Calu3 (cell line): ENCODE measurements around the gene PDCD2. TPM values are rescaled to one million over a fixed set of nuclear protein-coding genes. Genes with fewer than 3 reads are reported as not detected.

Experiments
- BruUV-seq: library from RNA; stranded (reverse); fragments of 400-500 nt; replicated peaks from 2 replicates; lab custom pipeline; 2021; lab: Mats Ljungman, UMichigan
- CTCF ChIA-PET: fragments of 300-600 bp; sonication (Branson Sonifier 250); formaldehyde crosslinking; loops from one replicate; lab custom pipeline; 2022; ENCODE audit warnings: antibody characterized with exemption; lab: Charles Lee
- DNase-seq: peaks from one replicate; pipeline ENCODE4 v3.0.0; 2022
- H3K27ac Mint-ChIP-seq: one replicate; pipeline ENCODE4 v1.8.0; 2022; ENCODE audit warnings: mixed read lengths; ENCODE audit not compliant: unreplicated experiment
- H3K27me3 Mint-ChIP-seq: one replicate; pipeline ENCODE4 v1.8.0; 2022; ENCODE audit warnings: mixed read lengths; ENCODE audit not compliant: unreplicated experiment
- H3K36me3 Mint-ChIP-seq: one replicate; pipeline ENCODE4 v1.8.0; 2022; ENCODE audit warnings: mild to moderate bottlenecking, moderate library complexity, mixed read lengths; ENCODE audit not compliant: insufficient read depth, unreplicated experiment
- H3K4me1 Mint-ChIP-seq: one replicate; pipeline ENCODE4 v1.8.0; 2022; ENCODE audit warnings: mild to moderate bottlenecking, low read depth, mixed read lengths; ENCODE audit not compliant: unreplicated experiment
- H3K4me3 Mint-ChIP-seq: one replicate; pipeline ENCODE4 v1.8.0; 2022; ENCODE audit warnings: mild to moderate bottlenecking, low read depth, moderate library complexity, mixed read lengths; ENCODE audit not compliant: unreplicated experiment
- H3K9me3 Mint-ChIP-seq: one replicate; pipeline ENCODE4 v1.8.0; 2022; ENCODE audit warnings: low read depth, mixed read lengths; ENCODE audit not compliant: unreplicated experiment
- CTCF ChIP-seq: fragments of 200-600 bp; IDR thresholded peaks from one replicate; pipeline ENCODE4 v1.8.0; 2022; ENCODE audit warnings: antibody characterized with exemption; ENCODE audit not compliant: unreplicated experiment
- intact Hi-C: fragments of 100-400 bp; cut with micrococcal nuclease; formaldehyde crosslinking; loops from one replicate; pipeline ENCODE4 v1.10.0; 2022; ENCODE audit not compliant: unreplicated experiment
- total RNA-seq: library from RNA; stranded (reverse); gene quantifications from 2 replicates; pipeline ENCODE4 v1.2.3, GENCODE V29; 2022

Gene PDCD2
- total RNA-seq, 1 experiment from 2014 or later, result 36.6 TPM

GRCh38 chr6:170542031-170542719 is 42.3 kb downstream of the PDCD2 start:
- H3K4me1 Mint-ChIP-seq, result no peaks in the 10 kb centered on the region
- CTCF ChIA-PET, result no interaction called here
- H3K9me3 Mint-ChIP-seq, result no peaks in the 10 kb centered on the region
- DNase-seq, result no peak
- H3K4me3 Mint-ChIP-seq, result no peak overlapping the region
- intact Hi-C loops, result no loop called here
- no TSS peak for BruUV-seq
- peaks cover 38% of the 10 kb centered on the region for H3K36me3 Mint-ChIP-seq
- H3K27me3 Mint-ChIP-seq, result no peaks in the 10 kb centered on the region
- no peak for TF ChIP-seq CTCF
- no peak overlapping the region for H3K27ac Mint-ChIP-seq

GRCh38 chr6:170537329-170537728 is 47.1 kb downstream of the PDCD2 start:
- Mint-ChIP-seq H3K9me3 (no peaks in the 10 kb centered on the region), H3K4me1 (no peaks in the 10 kb centered on the region), H3K4me3 (no peak overlapping the region), H3K27me3 (no peaks in the 10 kb centered on the region), H3K36me3 (peaks cover 40% of the 10 kb centered on the region), H3K27ac (no peak overlapping the region)
- no peak for DNase-seq
- intact Hi-C loops, result no loop called here
- BruUV-seq, result no TSS peak
- CTCF ChIA-PET, result no interaction called here
- TF ChIP-seq CTCF, result no peak

GRCh38 chr6:170536671-170537070 is 47.8 kb downstream of the PDCD2 start:
- H3K9me3 Mint-ChIP-seq, result no peaks in the 10 kb centered on the region
- BruUV-seq, result no TSS peak
- DNase-seq, result no peak
- H3K4me3 Mint-ChIP-seq, result no peak overlapping the region
- peaks cover 40% of the 10 kb centered on the region for H3K36me3 Mint-ChIP-seq
- no peaks in the 10 kb centered on the region for H3K27me3 Mint-ChIP-seq
- no peak overlapping the region for H3K27ac Mint-ChIP-seq
- no peaks in the 10 kb centered on the region for H3K4me1 Mint-ChIP-seq
- CTCF ChIA-PET, result no interaction called here
- intact Hi-C loops, result no loop called here
- no peak for TF ChIP-seq CTCF

- H3K27me3 Mint-ChIP-seq, result no peaks in the 10 kb centered on the region
- BruUV-seq, result no TSS peak
- intact Hi-C loops, result no loop called here
- H3K4me1 Mint-ChIP-seq, result no peaks in the 10 kb centered on the region
- CTCF ChIA-PET, result no interaction called here
- no peaks in the 10 kb centered on the region for H3K9me3 Mint-ChIP-seq
- DNase-seq, result no peak
- TF ChIP-seq CTCF, result no peak
- H3K36me3 Mint-ChIP-seq, result peaks cover 29% of the 10 kb centered on the region
- no peak overlapping the region for H3K4me3 Mint-ChIP-seq
- no peak overlapping the region for H3K27ac Mint-ChIP-seq
Observed at GRCh38 chr6:170535004-170535403, 49.4 kb downstream of the PDCD2 start.
